ENCODE results near the gene ACAP2.
"Not testable (repeated sequence)": the region's sequence is repeated elsewhere in the genome, so short reads cannot be mapped to it uniquely, and the experiment has no call there.

The ACAP2 gene

GRCh38 chr3:195236801-195237570 lies 205.8 kb downstream of the ACAP2 start:
- DNase-seq (ENCODE audit: insufficient read length) (no peak), FAIRE-seq (no peak)
- TF ChIP-seq POLR2A (IDR thresholded peaks at IDR 0.05; ENCODE audit: low read depth, low read length) (no peak), TAF1 (IDR thresholded peaks at IDR 0.05; ENCODE audit: borderline replicate concordance, low read depth, low read length) (no peak), POLR2AphosphoS5 (IDR thresholded peaks at IDR 0.05; ENCODE audit: low read depth, low read length) (no peak)

- FAIRE-seq (no peak), DNase-seq (ENCODE audit: insufficient read length) (no peak)
These were observed 206.6 kb downstream of the ACAP2 start for GRCh38 chr3:195236076-195236798.

GRCh38 chr3:195230244-195230643 lies 212.6 kb downstream of the ACAP2 start:
- TF ChIP-seq TAF1 (IDR thresholded peaks at IDR 0.05; ENCODE audit: borderline replicate concordance, low read depth, low read length) (no peak), POLR2AphosphoS5 (IDR thresholded peaks at IDR 0.05; ENCODE audit: low read depth, low read length) (no peak)
- FAIRE-seq (no peak), DNase-seq (ENCODE audit: insufficient read length) (no peak)

More at GRCh38 chr3:195236076-195236798, 206.6 kb downstream of the ACAP2 start:
- TF ChIP-seq POLR2A (IDR thresholded peaks at IDR 0.05; ENCODE audit: low read depth, low read length), result no peak
- no peak for TF ChIP-seq TAF1 (IDR thresholded peaks at IDR 0.05; ENCODE audit: borderline replicate concordance, low read depth, low read length)
- no peak for TF ChIP-seq POLR2AphosphoS5 (IDR thresholded peaks at IDR 0.05; ENCODE audit: low read depth, low read length)

- not testable (repeated sequence) for FAIRE-seq
These were observed 213.9 kb downstream of the ACAP2 start for GRCh38 chr3:195228886-195229285.

GRCh38 chr3:195227871-195228270 lies 214.9 kb downstream of the ACAP2 start:
- no peak for TF ChIP-seq POLR2A (IDR thresholded peaks at IDR 0.05; ENCODE audit: low read depth, low read length)
- TF ChIP-seq TAF1 (IDR thresholded peaks at IDR 0.05; ENCODE audit: borderline replicate concordance, low read depth, low read length), result no peak
- no peak for TF ChIP-seq POLR2AphosphoS5 (IDR thresholded peaks at IDR 0.05; ENCODE audit: low read depth, low read length)
- no peak for FAIRE-seq
- no peak for DNase-seq (ENCODE audit: insufficient read length)

More at GRCh38 chr3:195228886-195229285, 213.9 kb downstream of the ACAP2 start:
- DNase-seq (ENCODE audit: insufficient read length), result not testable (repeated sequence)

GRCh38 chr3:195226900-195227447 lies 215.8 kb downstream of the ACAP2 start:
- FAIRE-seq, result no peak
- DNase-seq (ENCODE audit: insufficient read length), result no peak

GRCh38 chr3:195226445-195226844 lies 216.4 kb downstream of the ACAP2 start:
- TF ChIP-seq POLR2A (IDR thresholded peaks at IDR 0.05; ENCODE audit: low read depth, low read length), result no peak
- TF ChIP-seq TAF1 (IDR thresholded peaks at IDR 0.05; ENCODE audit: borderline replicate concordance, low read depth, low read length), result no peak
- no peak for TF ChIP-seq POLR2AphosphoS5 (IDR thresholded peaks at IDR 0.05; ENCODE audit: low read depth, low read length)
- FAIRE-seq (no peak), DNase-seq (ENCODE audit: insufficient read length) (no peak)

More at GRCh38 chr3:195226900-195227447, 215.8 kb downstream of the ACAP2 start:
- no peak for TF ChIP-seq TAF1 (IDR thresholded peaks at IDR 0.05; ENCODE audit: borderline replicate concordance, low read depth, low read length)
- TF ChIP-seq POLR2A (IDR thresholded peaks at IDR 0.05; ENCODE audit: low read depth, low read length), result no peak
- TF ChIP-seq POLR2AphosphoS5 (IDR thresholded peaks at IDR 0.05; ENCODE audit: low read depth, low read length), result no peak

- FAIRE-seq, result no peak
- no peak for DNase-seq (ENCODE audit: insufficient read length)
- TF ChIP-seq POLR2AphosphoS5 (IDR thresholded peaks at IDR 0.05; ENCODE audit: low read depth, low read length) (no peak), POLR2A (IDR thresholded peaks at IDR 0.05; ENCODE audit: low read depth, low read length) (no peak), TAF1 (IDR thresholded peaks at IDR 0.05; ENCODE audit: borderline replicate concordance, low read depth, low read length) (no peak)
These were observed 217.7 kb downstream of the ACAP2 start for GRCh38 chr3:195224980-195225580.

Data from GM12892 (cell line).